ENCODE data around the gene CYP2D6.
A peak's percentile ranks its signal among the peaks of the same experiment; 100 is the strongest.
"Not testable (repeated sequence)": the region's sequence is repeated elsewhere in the genome, so short reads cannot be mapped to it uniquely, and the experiment has no call there.

Gene CYP2D6

GRCh38 chr22:42158456-42159132, 28.0 kb upstream of the CYP2D6 start:
- DNase-seq (ENCODE audit: low spot score) = no peak

GRCh38 chr22:42156598-42156997, 26.0 kb upstream of the CYP2D6 start:
- no peak for DNase-seq (ENCODE audit: low spot score)

- no peak for DNase-seq (ENCODE audit: low spot score)
Measured at GRCh38 chr22:42156121-42156520, 25.5 kb upstream of the CYP2D6 start.

GRCh38 chr22:42155053-42155543, 24.5 kb upstream of the CYP2D6 start:
- no peak for DNase-seq (ENCODE audit: low spot score)

- DNase-seq (ENCODE audit: low spot score) = no peak
Measured at GRCh38 chr22:42154293-42155052, 23.9 kb upstream of the CYP2D6 start.

- DNase-seq (ENCODE audit: low spot score) = no peak
Measured at GRCh38 chr22:42152661-42153270, 22.2 kb upstream of the CYP2D6 start.

GRCh38 chr22:42151924-42152635, 21.5 kb upstream of the CYP2D6 start:
- DNase-seq (ENCODE audit: low spot score) = peak; percentile 83

- DNase-seq (ENCODE audit: low spot score) = no peak
Measured at GRCh38 chr22:42150727-42151590, 20.3 kb upstream of the CYP2D6 start.

GRCh38 chr22:42149798-42150197, 19.2 kb upstream of the CYP2D6 start:
- DNase-seq (ENCODE audit: low spot score) = not testable (repeated sequence)

- no peak for DNase-seq (ENCODE audit: low spot score)
Measured at GRCh38 chr22:42145175-42145574, 14.6 kb upstream of the CYP2D6 start.

- not testable (repeated sequence) for DNase-seq (ENCODE audit: low spot score)
Measured at GRCh38 chr22:42143859-42144822, 13.5 kb upstream of the CYP2D6 start.

- DNase-seq (ENCODE audit: low spot score) = no peak
Measured at GRCh38 chr22:42142771-42143461, 12.3 kb upstream of the CYP2D6 start.

- DNase-seq (ENCODE audit: low spot score) = not testable (repeated sequence)
Measured at GRCh38 chr22:42141307-42142057, 10.9 kb upstream of the CYP2D6 start.

GRCh38 chr22:42140153-42140552, 9.5 kb upstream of the CYP2D6 start:
- DNase-seq (ENCODE audit: low spot score) = not testable (repeated sequence)

- not testable (repeated sequence) for DNase-seq (ENCODE audit: low spot score)
Measured at GRCh38 chr22:42139508-42139907, 8.9 kb upstream of the CYP2D6 start.

GRCh38 chr22:42138972-42139371, 8.4 kb upstream of the CYP2D6 start:
- DNase-seq (ENCODE audit: low spot score) = no peak

GRCh38 chr22:42138122-42138770, 7.6 kb upstream of the CYP2D6 start:
- no peak for DNase-seq (ENCODE audit: low spot score)

- DNase-seq (ENCODE audit: low spot score) = not testable (repeated sequence)
Measured at GRCh38 chr22:42135688-42136087, 5.1 kb upstream of the CYP2D6 start.
